GM12878 (cell line): ENCODE measurements around the gene GNB5. TPM values are rescaled to one million over a fixed set of nuclear protein-coding genes. Genes with fewer than 3 reads are reported as not detected.

ENCODE experiments used
- ATAC-seq: fragments of 200-7000 bp; cut with Tn5 transposase; 3 replicates; pipeline ENCODE4 v1.9.1; 2020; ENCODE audit warnings: mild to moderate bottlenecking, moderate library complexity
- BruUV-seq: library from RNA; stranded (reverse); fragments of 400-500 nt; replicated peaks from 2 replicates; lab custom pipeline; 2021; lab: Mats Ljungman, UMichigan
- CTCF ChIA-PET: fragments of 300-600 bp; sonication (Branson Sonifier 250); formaldehyde crosslinking; extraction: SDS; loops from one replicate; lab custom pipeline; 2021; ENCODE audit warnings: inconsistent platforms; lab: Yijun Ruan, JAX
- POLR2A ChIA-PET: fragments of 350-600 bp; formaldehyde crosslinking; extraction: SDS; loops from one replicate; lab custom pipeline; 2021; ENCODE audit warnings: inconsistent platforms; lab: Charles Lee
- RAD21 ChIA-PET: fragments of 300-600 bp; sonication (Branson Sonifier 250); formaldehyde crosslinking; loops from one replicate; lab custom pipeline; 2023; ENCODE audit warnings: antibody characterized with exemption; ENCODE audit not compliant: unreplicated experiment; lab: Charles Lee
- SMC1A ChIA-PET: fragments of 300-600 bp; sonication (Branson Sonifier 250); formaldehyde crosslinking; loops from one replicate; lab custom pipeline; 2023; ENCODE audit not compliant: unreplicated experiment, uncharacterized antibody; lab: Charles Lee
- DNase-seq: peaks from one replicate; pipeline ENCODE4 v3.0.0-alpha.2; 2011; ENCODE audit warnings: low read depth, low spot score
- FAIRE-seq: peaks from 3 replicates; lab custom pipeline; 2011; peaks lifted over from hg19 to GRCh38; lab: Jason Lieb, UNC
- H2AFZ ChIP-seq: 2 replicates; pipeline ENCODE4 v1.6.0; 2011; ENCODE audit warnings: low read depth, low read length, control low read depth; ENCODE audit not compliant: control insufficient read depth
- H3K27ac ChIP-seq: 2 replicates; pipeline ENCODE4 v1.5.1; 2011; ENCODE audit warnings: control low read depth; ENCODE audit not compliant: control insufficient read depth, insufficient read depth
- H3K27me3 ChIP-seq, 2 experiments: replicated peaks in 1 of 2; 2 replicates each; pipeline versions ENCODE4 v1.6.0 to v1.6.1; 2011; ENCODE audit warnings: low read length in 1 of 2; ENCODE audit not compliant: control insufficient read depth in 2 of 2, insufficient read depth in 2 of 2
- H3K36me3 ChIP-seq, 2 experiments: 2 replicates each; pipeline ENCODE4 v1.5.1; 2011; ENCODE audit warnings: low read length in 1 of 2; ENCODE audit not compliant: control insufficient read depth in 2 of 2, insufficient read depth in 2 of 2
- H3K4me1 ChIP-seq: 2 replicates; pipeline ENCODE4 v1.6.1; 2011; ENCODE audit warnings: mild to moderate bottlenecking, low read length, moderate library complexity, mixed read lengths; ENCODE audit not compliant: control insufficient read depth, insufficient read depth
- H3K4me2 ChIP-seq: 2 replicates; pipeline ENCODE4 v1.6.0; 2011; ENCODE audit warnings: control low read depth; ENCODE audit not compliant: control insufficient read depth, insufficient read depth
- H3K4me3 ChIP-seq: fragments of 200-600 bp; sonication (generic); 2 replicates; pipeline ENCODE4 v1.5.1; 2016
- H3K79me2 ChIP-seq: 2 replicates; pipeline ENCODE4 v1.6.0; 2011; ENCODE audit warnings: low read length; ENCODE audit not compliant: control insufficient read depth, insufficient read depth
- H3K9ac ChIP-seq: 2 replicates; pipeline ENCODE4 v1.8.0; 2011; ENCODE audit warnings: low read length, control low read depth, mixed read lengths; ENCODE audit not compliant: control insufficient read depth, insufficient read depth
- H3K9me3 ChIP-seq: replicated peaks from 3 replicates; pipeline ENCODE4 v1.5.1; 2011; ENCODE audit warnings: mild to moderate bottlenecking, low read length; ENCODE audit not compliant: control insufficient read depth, insufficient read depth
- H4K20me1 ChIP-seq: 2 replicates; pipeline ENCODE4 v1.6.0; 2011; ENCODE audit not compliant: control insufficient read depth, insufficient read depth
- BCL11A ChIP-seq: IDR thresholded peaks from 2 replicates; pipeline ENCODE4 v1.6.1; 2011; ENCODE audit warnings: low read depth, low read length
- JUND ChIP-seq: IDR thresholded peaks from 2 replicates; pipeline ENCODE4 v1.6.1; 2012; ENCODE audit warnings: low read depth, mild to moderate bottlenecking, low read length, improper control_type of control experiment, moderate library complexity
- KDM1A ChIP-seq: fragments of 200-600 bp; sonication (generic); IDR thresholded peaks from 2 replicates; pipeline ENCODE4 v1.6.1; 2016; ENCODE audit warnings: borderline replicate concordance
- MEF2A ChIP-seq: IDR thresholded peaks from 2 replicates; pipeline ENCODE4 v1.6.1; 2011; ENCODE audit warnings: low read depth, mild to moderate bottlenecking, low read length, moderate library complexity; ENCODE audit not compliant: insufficient read depth
- NR2C1 ChIP-seq: fragments of 450-650 bp; IDR thresholded peaks from 2 replicates; pipeline ENCODE4 v1.6.1; 2017; ENCODE audit warnings: antibody characterized with exemption, mild to moderate bottlenecking, moderate library complexity
- SKIL ChIP-seq: fragments of 450-650 bp; IDR thresholded peaks from 2 replicates; pipeline ENCODE4 v1.6.1; 2017; ENCODE audit warnings: mild to moderate bottlenecking, low read depth, inconsistent platforms; ENCODE audit not compliant: poor library complexity, severe bottlenecking
- SREBF1 ChIP-seq: IDR thresholded peaks from 2 replicates; pipeline ENCODE4 v1.6.1; 2012; ENCODE audit warnings: mild to moderate bottlenecking, low read length
- TCF3 ChIP-seq: IDR thresholded peaks from 2 replicates; pipeline ENCODE4 v1.6.1; 2012; ENCODE audit warnings: low read depth, mild to moderate bottlenecking, low read length, borderline replicate concordance; ENCODE audit not compliant: insufficient read depth
- ZNF217 ChIP-seq: fragments of 450-650 bp; IDR thresholded peaks from 2 replicates; pipeline ENCODE4 v1.6.1; 2017; ENCODE audit warnings: antibody characterized with exemption, mild to moderate bottlenecking
- WGBS: methylation state at CpG from one replicate; pipeline ENCODE4 v1.1.6; 2016; ENCODE audit warnings: low lambda C conversion rate; ENCODE audit not compliant: insufficient replicate concordance, insufficient coverage; ENCODE audit errors: missing lambda C conversion rate; 5-methylcytosine and 5-hydroxymethylcytosine counted together
- in situ Hi-C: fragments of 300-500 bp; cut with MboI; formaldehyde crosslinking; loops from 9 replicates; pipeline ENCODE4 v1.14.3; 2018; ENCODE audit warnings: mixed read lengths
- intact Hi-C: fragments of 100-400 bp; cut with micrococcal nuclease; formaldehyde crosslinking; loops from one replicate; pipeline ENCODE4 v1.14.2; 2022; ENCODE audit not compliant: unreplicated experiment
- polyA plus RNA-seq, 11 experiments: library from polyadenylated mRNA; depleted of rRNA in 4 of 11; unstranded in 6 of 11; stranded (reverse) in 5 of 11; fragments of >200 nt; fragmentation: Nextera tagmentation in 4 of 11; fragmentation: Illumina TruSeq in 1 of 11; extraction: Ambion mirVana in 4 of 11; extraction: Trizol in 1 of 11; gene quantifications; 1 replicate in 1 of 11; 2 replicates in 10 of 11; pipeline versions ENCODE4 v1.2.1 to v1.2.3, GENCODE V29; 2011 to 2016; ENCODE audit warnings: inconsistent platforms in 2 of 11, missing spikeins in 2 of 11, low read depth in 1 of 11
- total RNA-seq, 4 experiments: library from RNA; depleted of rRNA in 3 of 4; stranded (reverse); fragments of >200 nt in 3 of 4; fragmentation: Illumina TruSeq in 1 of 4; extraction: Trizol in 1 of 4; gene quantifications; 2 replicates each; pipeline versions ENCODE4 v1.2.1 to v1.2.3, GENCODE V29; 2013 to 2021

Gene GNB5
- total and polyA plus RNA-seq, 10 of the 15 experiments (the other 5 are each of a cell fraction or from before 2014, with no cell fraction given), result 2.4 to 25.9 (median 15.2) TPM

- H3K9ac ChIP-seq, result no peak overlapping the region
- peaks cover 2% of the 10 kb centered on the region; the same call in 1 of the 3 replicates for H3K9me3 ChIP-seq
- DNase-seq (no peak), FAIRE-seq (no peak), ATAC-seq (no peak)
- H4K20me1 ChIP-seq, result no peaks in the 10 kb centered on the region
- 82% methylated on average over 4 of the region's 4 CpGs for WGBS
- H3K4me2 ChIP-seq, result no peak overlapping the region
- in situ Hi-C loops, result no loop called here
- peaks cover 3% of the 10 kb centered on the region for H3K4me1 ChIP-seq
- ChIA-PET CTCF (interaction anchor here (17.4 kb wide), 1 partner anchor 14 kb away, joined by 251 read pairs; no protein-coding TSS in a partner anchor), POLR2A (no interaction called here), SMC1A (interaction anchor here (1.0 to 11.9 kb wide), 3 partner anchors 13 to 88 kb away, joined by 5 to 272 read pairs (median 5); no protein-coding TSS in a partner anchor), RAD21 (interaction anchor here (8.6 kb wide), 1 partner anchor 14 kb away, joined by 170 read pairs; no protein-coding TSS in a partner anchor)
- TF ChIP-seq SKIL, result no peak
- TF ChIP-seq SREBF1, result no peak
- no peak for TF ChIP-seq BCL11A
- no peak for TF ChIP-seq JUND
- TF ChIP-seq NR2C1, result no peak
- no peak for TF ChIP-seq MEF2A
- TF ChIP-seq ZNF217, result peak; percentile 68; the same call in 1 of the 2 replicates
- TF ChIP-seq TCF3, result no peak
- TF ChIP-seq KDM1A, result no peak
- no peak overlapping the region for H3K4me3 ChIP-seq
- BruUV-seq, result no TSS peak
- H2AFZ ChIP-seq, result no peak overlapping the region
- H3K79me2 ChIP-seq, result peaks cover 18% of the 10 kb centered on the region
- intact Hi-C loops, result no loop called here
- H3K36me3 ChIP-seq, result no peaks in the 10 kb centered on the region
- H3K27ac ChIP-seq, result no peak overlapping the region
- H3K27me3 ChIP-seq, result no peaks in the 10 kb centered on the region
Observed at GRCh38 chr15:52095597-52096262, 95.5 kb downstream of the GNB5 start.
